ENCODE measurements around the gene RPN1. TPM values are rescaled to one million over a fixed set of nuclear protein-coding genes. Genes with fewer than 3 reads are reported as not detected.
A peak's percentile ranks its signal among the peaks of the same experiment; 100 is the strongest.

Gene RPN1
- total and polyA plus RNA-seq, 2 of the 13 experiments (the other 11 are each of a cell fraction or from before 2014, with no cell fraction given): 290 to 342 TPM

GRCh38 chr3:128617557-128618397 lies 32.8 kb downstream of the RPN1 start (continued):
- TF ChIP-seq MNT (IDR thresholded peaks at IDR 0.05) (peak; percentile 25; the same call in 1 of the 2 replicates), ZFP41 (CRISPR knock-in tag; IDR thresholded peaks at IDR 0.05; ENCODE audit: borderline replicate concordance) (0 out of 2 replicates have a peak, but pooled peaks have one; percentile 47), SAFB2 (CRISPR knock-in tag; IDR thresholded peaks at IDR 0.05; ENCODE audit: borderline replicate concordance, low read depth) (no peak; the same call in 1 of the 2 replicates), ZNF235 (CRISPR knock-in tag; IDR thresholded peaks at IDR 0.05; ENCODE audit: borderline replicate concordance) (peak; percentile 34; the same call in 1 of the 2 replicates), SP4 (CRISPR knock-in tag; IDR thresholded peaks at IDR 0.05) (peak; percentile 20; the same call in 1 of the 2 replicates), ZNF382 (CRISPR knock-in tag; IDR thresholded peaks at IDR 0.05; ENCODE audit: borderline replicate concordance) (no peak), ZNF713 (CRISPR knock-in tag; IDR thresholded peaks at IDR 0.05) (no peak), ZFP90 (CRISPR knock-in tag; IDR thresholded peaks at IDR 0.05; ENCODE audit: borderline replicate concordance) (peak; percentile 60; the same call in 1 of the 2 replicates), XRCC5 (optimal IDR thresholded peaks at IDR 0.05; ENCODE audit: low read length) (peak; percentile 97), ZNF558 (CRISPR knock-in tag; IDR thresholded peaks at IDR 0.05; ENCODE audit: borderline replicate concordance) (0 out of 2 replicates have a peak, but pooled peaks have one; percentile 18), ZNF780A (CRISPR knock-in tag; IDR thresholded peaks at IDR 0.05) (0 out of 2 replicates have a peak, but pooled peaks have one; percentile 37)
- TF ChIP-seq, protein P1, sequence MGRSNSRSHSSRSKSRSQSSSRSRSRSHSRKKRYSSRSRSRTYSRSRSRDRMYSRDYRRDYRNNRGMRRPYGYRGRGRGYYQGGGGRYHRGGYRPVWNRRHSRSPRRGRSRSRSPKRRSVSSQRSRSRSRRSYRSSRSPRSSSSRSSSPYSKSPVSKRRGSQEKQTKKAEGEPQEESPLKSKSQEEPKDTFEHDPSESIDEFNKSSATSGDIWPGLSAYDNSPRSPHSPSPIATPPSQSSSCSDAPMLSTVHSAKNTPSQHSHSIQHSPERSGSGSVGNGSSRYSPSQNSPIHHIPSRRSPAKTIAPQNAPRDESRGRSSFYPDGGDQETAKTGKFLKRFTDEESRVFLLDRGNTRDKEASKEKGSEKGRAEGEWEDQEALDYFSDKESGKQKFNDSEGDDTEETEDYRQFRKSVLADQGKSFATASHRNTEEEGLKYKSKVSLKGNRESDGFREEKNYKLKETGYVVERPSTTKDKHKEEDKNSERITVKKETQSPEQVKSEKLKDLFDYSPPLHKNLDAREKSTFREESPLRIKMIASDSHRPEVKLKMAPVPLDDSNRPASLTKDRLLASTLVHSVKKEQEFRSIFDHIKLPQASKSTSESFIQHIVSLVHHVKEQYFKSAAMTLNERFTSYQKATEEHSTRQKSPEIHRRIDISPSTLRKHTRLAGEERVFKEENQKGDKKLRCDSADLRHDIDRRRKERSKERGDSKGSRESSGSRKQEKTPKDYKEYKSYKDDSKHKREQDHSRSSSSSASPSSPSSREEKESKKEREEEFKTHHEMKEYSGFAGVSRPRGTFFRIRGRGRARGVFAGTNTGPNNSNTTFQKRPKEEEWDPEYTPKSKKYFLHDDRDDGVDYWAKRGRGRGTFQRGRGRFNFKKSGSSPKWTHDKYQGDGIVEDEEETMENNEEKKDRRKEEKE (IDR thresholded peaks at IDR 0.05): no peak
- TF ChIP-seq, protein P2, sequence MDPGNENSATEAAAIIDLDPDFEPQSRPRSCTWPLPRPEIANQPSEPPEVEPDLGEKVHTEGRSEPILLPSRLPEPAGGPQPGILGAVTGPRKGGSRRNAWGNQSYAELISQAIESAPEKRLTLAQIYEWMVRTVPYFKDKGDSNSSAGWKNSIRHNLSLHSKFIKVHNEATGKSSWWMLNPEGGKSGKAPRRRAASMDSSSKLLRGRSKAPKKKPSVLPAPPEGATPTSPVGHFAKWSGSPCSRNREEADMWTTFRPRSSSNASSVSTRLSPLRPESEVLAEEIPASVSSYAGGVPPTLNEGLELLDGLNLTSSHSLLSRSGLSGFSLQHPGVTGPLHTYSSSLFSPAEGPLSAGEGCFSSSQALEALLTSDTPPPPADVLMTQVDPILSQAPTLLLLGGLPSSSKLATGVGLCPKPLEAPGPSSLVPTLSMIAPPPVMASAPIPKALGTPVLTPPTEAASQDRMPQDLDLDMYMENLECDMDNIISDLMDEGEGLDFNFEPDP (CRISPR knock-in tag; conservative IDR thresholded peaks at IDR 0.05): no peak
- TF ChIP-seq, protein P3, sequence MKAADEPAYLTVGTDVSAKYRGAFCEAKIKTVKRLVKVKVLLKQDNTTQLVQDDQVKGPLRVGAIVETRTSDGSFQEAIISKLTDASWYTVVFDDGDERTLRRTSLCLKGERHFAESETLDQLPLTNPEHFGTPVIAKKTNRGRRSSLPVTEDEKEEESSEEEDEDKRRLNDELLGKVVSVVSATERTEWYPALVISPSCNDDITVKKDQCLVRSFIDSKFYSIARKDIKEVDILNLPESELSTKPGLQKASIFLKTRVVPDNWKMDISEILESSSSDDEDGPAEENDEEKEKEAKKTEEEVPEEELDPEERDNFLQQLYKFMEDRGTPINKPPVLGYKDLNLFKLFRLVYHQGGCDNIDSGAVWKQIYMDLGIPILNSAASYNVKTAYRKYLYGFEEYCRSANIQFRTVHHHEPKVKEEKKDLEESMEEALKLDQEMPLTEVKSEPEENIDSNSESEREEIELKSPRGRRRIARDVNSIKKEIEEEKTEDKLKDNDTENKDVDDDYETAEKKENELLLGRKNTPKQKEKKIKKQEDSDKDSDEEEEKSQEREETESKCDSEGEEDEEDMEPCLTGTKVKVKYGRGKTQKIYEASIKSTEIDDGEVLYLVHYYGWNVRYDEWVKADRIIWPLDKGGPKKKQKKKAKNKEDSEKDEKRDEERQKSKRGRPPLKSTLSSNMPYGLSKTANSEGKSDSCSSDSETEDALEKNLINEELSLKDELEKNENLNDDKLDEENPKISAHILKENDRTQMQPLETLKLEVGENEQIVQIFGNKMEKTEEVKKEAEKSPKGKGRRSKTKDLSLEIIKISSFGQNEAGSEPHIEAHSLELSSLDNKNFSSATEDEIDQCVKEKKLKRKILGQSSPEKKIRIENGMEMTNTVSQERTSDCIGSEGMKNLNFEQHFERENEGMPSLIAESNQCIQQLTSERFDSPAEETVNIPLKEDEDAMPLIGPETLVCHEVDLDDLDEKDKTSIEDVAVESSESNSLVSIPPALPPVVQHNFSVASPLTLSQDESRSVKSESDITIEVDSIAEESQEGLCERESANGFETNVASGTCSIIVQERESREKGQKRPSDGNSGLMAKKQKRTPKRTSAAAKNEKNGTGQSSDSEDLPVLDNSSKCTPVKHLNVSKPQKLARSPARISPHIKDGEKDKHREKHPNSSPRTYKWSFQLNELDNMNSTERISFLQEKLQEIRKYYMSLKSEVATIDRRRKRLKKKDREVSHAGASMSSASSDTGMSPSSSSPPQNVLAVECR (CRISPR knock-in tag; IDR thresholded peaks at IDR 0.05; ENCODE audit: borderline replicate concordance): peak; percentile 68; the same call in 1 of the 2 replicates
- TF ChIP-seq, protein P4, sequence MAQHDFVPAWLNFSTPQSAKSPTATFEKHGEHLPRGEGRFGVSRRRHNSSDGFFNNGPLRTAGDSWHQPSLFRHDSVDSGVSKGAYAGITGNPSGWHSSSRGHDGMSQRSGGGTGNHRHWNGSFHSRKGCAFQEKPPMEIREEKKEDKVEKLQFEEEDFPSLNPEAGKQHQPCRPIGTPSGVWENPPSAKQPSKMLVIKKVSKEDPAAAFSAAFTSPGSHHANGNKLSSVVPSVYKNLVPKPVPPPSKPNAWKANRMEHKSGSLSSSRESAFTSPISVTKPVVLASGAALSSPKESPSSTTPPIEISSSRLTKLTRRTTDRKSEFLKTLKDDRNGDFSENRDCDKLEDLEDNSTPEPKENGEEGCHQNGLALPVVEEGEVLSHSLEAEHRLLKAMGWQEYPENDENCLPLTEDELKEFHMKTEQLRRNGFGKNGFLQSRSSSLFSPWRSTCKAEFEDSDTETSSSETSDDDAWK (CRISPR knock-in tag; IDR thresholded peaks at IDR 0.05): no peak

All from HepG2 (cell line).